ENCODE data around the gene CPXM2.

Gene CPXM2

DNA sequence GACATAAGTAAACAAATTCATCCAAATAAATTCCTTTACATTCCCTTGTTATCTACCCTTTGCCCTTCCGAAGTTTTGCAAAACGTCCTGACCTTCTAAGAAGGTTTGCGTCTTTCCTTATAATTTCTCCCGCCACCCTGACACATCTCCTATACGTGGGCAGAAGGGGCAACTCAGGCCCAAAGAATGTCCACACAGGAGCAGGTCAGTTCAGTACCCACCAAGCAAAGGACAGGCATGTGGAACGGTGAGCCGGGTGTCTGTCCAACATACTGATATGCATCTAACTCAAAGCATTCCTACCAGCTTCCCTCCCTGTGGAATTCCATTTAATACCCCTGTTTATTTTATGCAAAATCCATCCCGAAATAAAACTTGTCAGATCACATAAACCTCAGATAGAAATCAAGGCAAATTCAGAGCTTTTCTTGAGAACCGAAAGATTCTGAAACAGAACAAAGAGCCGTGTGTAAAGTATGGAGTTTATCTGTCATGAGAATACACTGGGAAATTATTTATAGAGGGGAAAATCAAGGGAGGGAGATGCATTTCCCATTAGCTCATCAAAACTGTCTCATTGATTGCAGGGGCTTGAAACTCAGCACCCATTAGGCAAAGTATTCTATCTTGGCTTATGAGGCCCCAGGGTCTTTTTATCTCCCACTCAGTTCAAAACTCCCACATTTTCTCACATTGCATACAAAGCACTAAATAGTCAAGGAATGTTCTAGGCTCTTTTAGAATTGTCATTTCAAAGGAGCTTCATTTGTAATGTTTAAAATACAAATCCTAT lies 140.1 kb downstream of the CPXM2 start:
- intact Hi-C loops (cut with DNase I; ENCODE audit: low total_unique reads): no loop called here
- Histone ChIP-seq H3K27ac (no peak overlapping the region), H3K9me3 (no peaks in the 10 kb centered on the region), H3K27me3 (no peaks in the 10 kb centered on the region), H3K4me3 (no peak overlapping the region), H3K4me1 (no peaks in the 10 kb centered on the region), H3K36me3 (peaks cover 0 to 53% (median 20%) of the 10 kb centered on the region in 3 donors)
- TF ChIP-seq CTCF (IDR thresholded peaks at IDR 0.05): no peak
- no peak for DNase-seq

DNA sequence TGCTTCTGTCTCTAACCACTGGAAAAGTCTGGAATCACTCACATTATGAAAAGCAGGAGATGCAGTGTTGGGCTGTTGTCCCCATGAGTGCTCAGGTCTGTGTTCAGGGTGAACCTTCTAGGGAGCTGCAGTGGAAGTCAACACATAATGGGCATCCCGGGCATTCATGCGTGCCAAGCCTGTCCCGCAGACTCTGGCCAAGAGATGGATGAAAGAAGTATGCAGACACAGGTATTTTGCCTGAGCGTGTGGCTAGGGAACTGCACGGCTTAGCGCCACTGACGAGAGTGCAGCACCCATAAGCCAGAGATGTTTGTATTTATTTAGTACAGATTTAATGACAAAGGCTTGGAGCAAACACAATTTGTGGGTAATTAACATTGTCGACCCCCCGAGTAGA lies 140.7 kb downstream of the CPXM2 start:
- intact Hi-C loops (cut with DNase I; ENCODE audit: low total_unique reads): no loop called here
- Histone ChIP-seq H3K27ac (no peak overlapping the region), H3K9me3 (no peaks in the 10 kb centered on the region), H3K27me3 (no peaks in the 10 kb centered on the region), H3K36me3 (peaks cover 0 to 48% (median 20%) of the 10 kb centered on the region in 3 donors), H3K4me1 (no peaks in the 10 kb centered on the region), H3K4me3 (no peak overlapping the region)
- TF ChIP-seq CTCF (IDR thresholded peaks at IDR 0.05): no peak
- DNase-seq: no peak

GRCh38 chr10:123748711-123749110 lies 142.9 kb downstream of the CPXM2 start:
- Histone ChIP-seq H3K36me3 (peaks cover 0 to 29% (median 11%) of the 10 kb centered on the region in 3 donors), H3K27ac (no peak overlapping the region), H3K27me3 (no peaks in the 10 kb centered on the region), H3K9me3 (no peaks in the 10 kb centered on the region), H3K4me1 (peaks cover 0 to 6% (median 2%) of the 10 kb centered on the region in 4 donors), H3K4me3 (no peak overlapping the region)
- no peak for DNase-seq
- intact Hi-C loops (cut with DNase I; ENCODE audit: low total_unique reads): no loop called here
- TF ChIP-seq CTCF (IDR thresholded peaks at IDR 0.05): no peak

GRCh38 chr10:123747426-123747825 lies 144.2 kb downstream of the CPXM2 start:
- Histone ChIP-seq H3K27ac (no peak overlapping the region), H3K4me3 (no peak overlapping the region), H3K27me3 (no peaks in the 10 kb centered on the region), H3K36me3 (peaks cover 0 to 17% (median 0%) of the 10 kb centered on the region in 3 donors), H3K9me3 (no peaks in the 10 kb centered on the region), H3K4me1 (peaks cover 0 to 9% (median 2%) of the 10 kb centered on the region in 4 donors)
- no peak for TF ChIP-seq CTCF (IDR thresholded peaks at IDR 0.05)
- intact Hi-C loops (cut with DNase I; ENCODE audit: low total_unique reads): no loop called here
- no peak for DNase-seq

- Histone ChIP-seq H3K27me3 (no peaks in the 10 kb centered on the region), H3K9me3 (no peaks in the 10 kb centered on the region), H3K36me3 (peaks cover 0 to 13% (median 0%) of the 10 kb centered on the region in 3 donors), H3K4me1 (peaks cover 0 to 9% (median 2%) of the 10 kb centered on the region in 4 donors), H3K4me3 (no peak overlapping the region), H3K27ac (no peak overlapping the region)
- no peak for TF ChIP-seq CTCF (IDR thresholded peaks at IDR 0.05)
- no peak for DNase-seq
- intact Hi-C loops (cut with DNase I; ENCODE audit: low total_unique reads): no loop called here
Measured at GRCh38 chr10:123746942-123747341, 144.7 kb downstream of the CPXM2 start.

Data from tibial artery (tissue), 4 donors.